DLD1 (cell line): ENCODE data around the gene SRSF4.
"Not testable (repeated sequence)": the region's sequence is repeated elsewhere in the genome, so short reads cannot be mapped to it uniquely, and the experiment has no call there.

Experiments
- in situ Hi-C: cut with HindIII; loops from 2 replicates; pipeline ENCODE4 v1.10.0; 2017; ENCODE audit warnings: low sequenced_read_pairs

The SRSF4 gene

DNA sequence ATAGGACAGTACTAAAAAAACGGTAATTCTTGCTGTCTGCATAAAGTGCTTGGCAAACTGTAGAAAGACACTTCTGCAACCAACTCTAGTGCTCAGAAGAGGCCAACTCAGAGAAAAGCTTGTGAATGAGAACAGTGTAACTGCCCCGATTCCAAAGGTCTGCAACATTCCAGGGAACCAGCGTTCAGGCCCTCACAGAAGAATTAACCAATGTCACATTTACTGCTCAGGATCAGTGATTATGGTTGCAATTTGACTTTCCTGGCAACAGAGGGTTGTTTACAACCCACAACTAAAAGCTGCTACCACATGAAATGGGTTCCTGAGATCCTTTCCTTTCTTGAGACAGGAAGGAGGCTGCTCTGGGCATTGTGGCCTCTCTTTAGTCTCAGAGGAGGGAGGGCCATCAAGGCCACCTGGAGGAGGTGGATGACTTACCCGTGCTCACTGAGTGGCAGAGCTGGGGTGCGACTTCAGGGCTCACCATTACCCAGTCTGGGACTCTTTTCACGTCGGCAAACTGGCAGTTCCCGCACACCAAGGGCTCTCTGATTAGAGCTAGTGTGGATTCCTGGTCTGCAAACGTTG is 15.3 kb downstream of the SRSF4 start:
- in situ Hi-C loops, result no loop called here

DNA sequence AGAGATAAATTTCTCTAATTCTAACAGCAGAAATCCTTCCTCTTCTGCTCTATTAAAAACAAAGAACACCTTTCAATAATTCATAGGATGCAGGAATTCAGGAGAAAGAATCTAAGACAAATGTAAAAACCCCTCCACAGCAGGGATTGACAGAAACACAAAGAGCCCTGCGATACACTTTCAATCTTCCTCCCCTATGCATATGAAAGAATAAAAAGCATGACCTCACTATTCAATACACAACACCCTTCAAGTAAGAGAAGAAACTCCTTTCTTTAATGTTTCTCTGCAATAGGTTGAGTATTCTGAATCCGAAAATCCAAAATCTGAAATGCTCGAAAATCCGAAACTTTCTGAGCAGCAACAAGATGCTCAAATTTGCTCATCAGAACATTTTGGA is 17.1 kb downstream of the SRSF4 start:
- in situ Hi-C loops, result no loop called here

DNA sequence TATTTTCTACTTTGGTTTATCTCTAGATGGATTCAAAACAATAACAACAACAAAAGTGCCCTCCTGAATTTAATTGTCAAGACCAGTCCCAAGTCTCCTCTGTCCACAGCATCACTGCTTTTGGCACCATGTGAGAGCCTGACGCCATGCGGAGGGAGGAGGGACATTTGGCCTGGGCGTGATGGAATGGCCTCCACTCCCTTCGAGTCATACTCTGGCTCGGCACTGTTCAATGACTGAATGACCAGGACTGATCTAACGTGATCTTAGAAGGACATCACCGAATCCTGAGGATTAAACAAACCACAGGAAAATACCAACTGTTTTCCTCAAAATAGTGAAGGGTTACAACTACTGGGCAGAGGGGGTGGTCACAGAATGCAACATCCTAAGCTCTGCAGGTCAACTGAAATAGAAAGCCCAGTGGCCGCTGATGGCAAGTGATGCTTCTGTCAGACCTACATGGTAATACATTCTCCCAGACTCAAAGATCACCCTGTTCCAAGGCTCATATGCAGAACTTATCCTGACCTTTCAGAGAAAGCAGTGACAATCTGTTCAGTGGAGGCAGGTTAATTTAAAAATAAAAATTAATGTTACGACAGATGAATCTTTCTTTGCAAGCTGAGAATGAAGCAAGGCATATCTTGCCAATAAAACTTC is 19.1 kb downstream of the SRSF4 start:
- in situ Hi-C loops, result no loop called here

DNA sequence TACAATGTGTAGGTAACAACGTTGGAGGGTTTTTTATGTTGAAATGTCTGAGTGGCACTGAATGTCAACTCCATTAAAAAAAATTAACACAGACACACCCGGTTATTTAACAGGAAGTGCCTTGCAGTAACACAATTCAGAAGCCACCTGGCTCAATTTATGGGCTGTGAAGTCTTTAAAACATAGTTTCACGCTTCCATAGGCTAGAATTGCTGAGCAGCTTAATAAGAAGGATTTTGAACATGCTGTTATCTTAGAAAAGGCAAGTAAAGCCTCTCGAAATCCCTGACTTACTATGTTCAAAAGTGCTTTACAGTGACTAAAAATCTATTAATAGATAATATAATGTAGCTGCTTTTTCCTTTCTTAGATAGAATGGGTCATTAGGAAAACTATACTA is 19.7 kb downstream of the SRSF4 start:
- in situ Hi-C loops, result no loop called here

DNA sequence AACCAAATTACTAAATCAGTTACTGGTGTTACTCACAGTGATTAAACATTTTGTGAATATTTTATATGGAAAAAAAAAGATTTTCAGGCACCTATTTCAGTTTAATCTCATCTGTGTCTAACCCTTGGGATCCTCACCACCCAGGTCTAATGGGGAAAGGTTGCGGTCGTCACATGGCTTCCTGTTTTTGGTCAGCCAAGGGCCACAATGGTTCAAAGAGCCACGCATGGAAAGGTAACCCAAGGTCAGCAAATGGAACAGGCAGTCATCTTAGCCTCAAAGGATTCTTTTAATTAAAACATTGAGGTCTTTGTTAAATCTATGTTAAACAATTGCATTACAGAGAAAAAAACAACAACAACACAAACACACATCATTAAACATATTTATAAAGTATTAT is 21.9 kb downstream of the SRSF4 start:
- in situ Hi-C loops, result no loop called here

DNA sequence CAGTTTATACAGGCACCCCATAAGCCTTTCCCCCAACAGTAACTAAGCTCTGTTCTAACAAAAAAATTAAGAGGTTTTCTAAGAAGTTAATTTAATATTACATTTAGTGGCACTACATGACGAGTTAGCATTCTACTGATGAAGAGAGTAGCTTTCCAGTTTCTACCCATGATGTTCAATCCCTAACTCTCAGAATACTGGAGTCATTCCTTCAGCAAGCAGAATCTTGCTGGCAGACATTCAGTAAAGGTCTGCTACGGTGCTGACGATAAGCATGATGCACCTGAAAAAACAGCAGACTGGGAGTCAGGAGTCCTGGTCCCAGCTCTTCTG is 24.5 kb downstream of the SRSF4 start:
- in situ Hi-C loops, result no loop called here

DNA sequence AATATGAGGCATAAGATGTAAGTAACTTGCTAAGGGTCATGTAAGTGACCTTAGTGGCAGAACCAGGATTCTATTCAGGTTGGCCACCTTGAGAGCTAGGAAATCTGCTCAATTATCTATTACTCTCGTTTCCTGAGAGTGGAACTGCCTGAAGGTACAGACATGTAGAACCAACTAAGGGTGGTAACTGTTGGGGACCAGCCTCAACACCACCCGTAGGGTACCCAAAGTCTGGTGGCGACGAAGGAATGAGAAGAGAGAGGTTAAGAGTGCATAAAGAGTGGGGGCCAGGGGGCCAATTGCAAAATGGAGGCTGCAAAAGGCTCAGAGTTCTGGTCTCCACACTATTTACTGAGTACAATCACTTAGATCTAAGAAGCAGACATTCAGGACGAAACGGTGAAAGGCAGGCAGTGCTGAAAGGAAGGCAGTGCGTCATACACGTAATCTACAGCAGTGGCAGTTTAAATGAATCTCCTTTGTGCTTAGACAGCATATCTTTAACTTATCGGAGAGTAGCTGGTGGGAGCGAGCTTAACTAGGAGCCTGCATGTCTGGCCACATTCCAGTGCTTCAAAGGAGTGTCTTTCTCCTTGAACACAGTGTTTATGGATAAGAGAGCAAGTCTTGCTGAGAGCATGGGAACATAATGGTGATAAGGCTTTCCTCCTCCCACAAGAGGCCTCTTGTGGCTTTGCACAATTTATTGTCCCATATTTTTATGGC is 25.0 kb downstream of the SRSF4 start:
- in situ Hi-C loops, result no loop called here

DNA sequence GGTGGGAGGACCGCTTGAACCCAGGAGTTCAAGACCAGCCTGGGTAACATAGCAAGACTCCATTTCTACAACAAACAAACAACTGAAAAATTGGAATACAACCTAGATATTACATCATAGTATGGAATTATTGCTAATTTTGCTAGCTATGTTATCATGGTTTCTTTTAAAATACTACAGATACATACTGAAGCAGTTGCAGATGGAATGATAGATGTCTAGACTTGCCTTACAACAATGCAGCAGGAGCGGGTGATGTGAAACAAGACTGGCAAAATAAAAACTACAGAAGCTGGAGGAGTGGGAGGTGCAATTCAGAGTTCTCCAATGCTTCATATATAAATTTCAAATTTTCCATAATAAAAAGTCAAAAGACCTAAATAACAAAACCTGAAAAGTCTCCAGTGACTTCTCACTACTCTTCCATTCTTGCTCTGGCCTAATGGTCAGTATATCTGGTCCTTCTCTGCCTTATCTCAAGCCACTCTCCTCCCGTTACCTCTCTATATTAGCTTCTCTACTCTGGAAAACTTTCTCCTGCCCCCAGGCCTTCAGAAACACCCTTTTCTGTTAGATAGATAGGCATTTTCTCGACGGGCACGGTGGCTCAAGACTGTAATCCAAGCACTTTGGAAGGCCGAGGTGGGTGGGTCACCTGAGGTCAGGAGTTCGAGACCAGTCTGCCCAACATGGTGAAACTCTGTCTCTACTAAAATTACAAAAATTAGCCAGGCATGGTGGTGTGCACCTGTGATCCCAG is 29.5 kb downstream of the SRSF4 start:
- in situ Hi-C loops, result no loop called here

DNA sequence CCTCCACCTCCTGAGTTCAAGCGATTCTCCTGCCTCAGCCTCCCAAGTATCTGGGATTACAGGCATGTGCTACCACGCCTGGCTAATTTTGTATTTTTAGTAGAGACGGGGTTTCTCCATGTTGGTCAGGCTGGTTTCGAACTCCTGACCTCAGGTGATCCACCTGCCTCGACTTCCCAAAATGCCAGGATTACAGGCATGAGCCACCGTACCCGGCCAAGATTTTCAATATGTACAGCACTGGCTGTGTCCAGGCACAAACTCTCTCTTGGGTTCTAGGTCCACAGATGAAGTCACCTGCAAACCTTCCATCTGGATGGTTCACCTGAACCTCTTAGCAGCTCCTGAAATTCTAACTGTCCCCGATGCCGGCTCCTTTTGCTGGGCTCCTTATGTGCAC is 31.4 kb downstream of the SRSF4 start:
- in situ Hi-C loops, result not testable (repeated sequence)

DNA sequence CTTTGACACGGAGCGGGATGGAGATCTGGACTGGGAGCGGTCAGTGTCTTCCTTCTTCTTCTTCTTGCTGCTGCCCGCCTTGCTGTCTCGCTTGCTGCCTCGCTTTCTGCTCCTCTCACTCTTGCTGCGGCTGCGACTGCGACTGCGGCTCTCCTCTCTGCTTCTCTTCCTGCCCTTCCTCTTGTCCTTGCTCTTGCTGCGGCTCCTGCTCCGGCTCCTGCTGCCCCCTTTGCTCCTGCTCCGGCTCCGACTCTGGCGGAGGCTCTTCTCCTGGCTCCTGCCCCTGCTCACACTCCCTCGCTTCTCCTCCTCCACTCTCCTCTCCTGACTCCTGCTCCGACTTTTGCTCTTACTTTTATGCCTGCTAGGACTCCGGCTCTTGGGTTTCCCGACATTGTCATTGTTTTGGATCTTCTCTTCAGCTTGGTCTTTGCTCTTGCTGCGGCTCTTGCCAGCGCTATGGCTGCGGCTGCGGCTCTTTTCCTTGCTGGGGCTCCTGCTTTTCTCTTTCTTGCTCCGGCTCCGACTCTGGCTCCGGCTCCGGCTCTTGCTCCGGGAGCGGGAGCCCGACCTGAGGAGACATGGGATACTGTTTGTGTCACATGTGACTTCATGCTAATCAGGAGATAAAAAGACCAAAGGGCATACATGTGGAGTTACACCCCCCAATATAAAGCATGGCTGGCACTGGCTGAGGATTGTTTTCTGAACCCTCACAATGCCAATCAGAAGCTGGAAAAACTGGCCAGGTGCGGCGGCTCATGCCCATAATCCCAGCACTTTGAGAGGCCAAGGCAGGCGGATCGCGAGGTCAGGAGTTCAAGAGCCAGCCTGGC is 32.8 kb downstream of the SRSF4 start:
- in situ Hi-C loops, result no loop called here

DNA sequence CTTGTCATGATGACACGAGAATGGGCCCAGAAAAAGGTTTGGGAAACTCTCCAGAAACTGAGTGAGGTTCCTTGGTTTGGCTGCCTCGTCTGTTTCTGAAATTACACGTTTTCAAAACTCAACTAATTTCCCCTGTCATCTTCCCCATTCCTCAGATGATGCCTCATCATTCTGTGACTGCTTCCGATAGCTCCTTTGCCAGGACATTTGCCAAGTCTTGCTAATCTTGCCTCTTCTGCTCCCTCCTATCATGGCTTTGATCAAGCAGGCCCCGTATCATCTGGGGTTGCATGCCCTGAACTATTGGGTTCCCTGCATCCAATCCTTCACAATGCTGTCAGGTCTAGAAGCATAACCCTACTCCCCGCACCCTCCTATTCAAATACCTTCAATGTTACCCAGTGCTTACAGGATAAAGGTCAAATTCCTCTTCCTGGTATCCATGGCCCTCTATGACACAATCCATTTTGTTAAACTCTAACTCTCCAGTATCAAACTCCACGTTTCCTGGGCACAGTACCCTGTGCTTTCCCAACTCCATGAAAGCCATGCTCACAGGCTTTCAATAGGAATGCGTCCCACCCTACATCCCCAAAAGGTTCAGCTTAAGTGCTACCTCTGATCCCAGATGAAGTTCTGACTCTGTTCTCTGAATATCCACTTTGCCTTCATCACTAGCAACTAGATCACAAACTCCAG is 35.8 kb downstream of the SRSF4 start:
- in situ Hi-C loops, result no loop called here

DNA sequence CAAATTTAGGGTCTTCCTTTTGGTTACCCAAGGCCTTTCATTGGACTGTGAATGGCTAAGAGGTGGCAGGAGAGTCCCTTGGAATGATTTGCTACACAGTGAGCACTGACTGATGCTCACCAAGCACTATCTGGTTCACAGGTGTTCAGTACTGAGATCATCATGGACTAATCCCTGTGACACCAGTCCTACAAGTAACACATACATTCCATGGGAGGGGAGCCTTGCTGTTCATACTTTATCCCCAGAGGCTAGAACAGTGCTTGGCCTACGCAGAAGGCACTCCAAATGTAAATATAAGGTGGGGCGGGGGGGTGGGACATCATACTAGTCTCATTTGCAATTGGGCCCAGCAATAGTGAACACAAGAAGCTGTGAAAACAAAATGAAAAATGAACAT is 37.5 kb downstream of the SRSF4 start:
- in situ Hi-C loops, result no loop called here

DNA sequence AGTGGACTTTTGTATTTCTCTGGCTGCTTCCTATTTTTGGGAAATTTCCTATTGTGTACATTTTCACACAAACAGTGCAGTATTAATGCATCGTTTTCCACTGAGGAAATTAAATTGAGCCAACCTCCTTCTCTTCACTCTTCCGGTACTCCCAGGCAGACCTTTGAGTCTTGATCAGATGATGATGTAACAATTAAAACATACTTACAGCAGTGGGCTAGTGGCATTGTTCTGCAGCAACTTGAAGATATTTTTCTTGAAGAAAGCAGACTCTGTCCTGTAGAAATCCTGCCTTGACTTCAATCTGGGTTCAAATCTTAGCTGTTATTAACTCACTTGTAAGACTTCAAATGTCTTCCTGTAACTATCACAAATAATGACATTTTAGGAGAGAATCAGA is 39.0 kb downstream of the SRSF4 start:
- in situ Hi-C loops, result no loop called here

DNA sequence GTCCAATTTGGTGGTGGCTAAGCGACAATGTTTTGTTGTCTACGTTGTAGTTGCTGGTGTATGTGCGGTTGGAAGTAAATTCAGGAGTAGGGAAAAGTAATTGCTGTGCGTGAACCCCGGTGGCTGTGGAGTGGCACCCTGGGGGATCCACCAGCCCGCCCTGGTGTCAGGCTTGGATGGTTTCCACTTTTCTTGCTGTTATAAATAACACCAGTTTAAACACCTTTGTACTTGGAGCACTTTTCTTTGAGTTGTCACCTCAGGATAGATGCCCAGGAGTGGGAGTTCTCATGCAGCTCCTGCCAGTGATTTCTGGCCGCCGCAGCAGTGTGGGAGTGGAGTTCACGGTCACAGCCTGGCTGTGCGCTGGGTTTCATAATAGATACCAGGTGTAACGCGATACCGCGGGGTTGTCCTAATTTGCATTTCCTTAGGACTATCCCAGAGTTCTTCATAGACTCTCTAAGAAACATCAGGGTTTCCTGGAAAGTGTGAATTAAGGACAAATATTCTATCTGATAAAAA is 45.2 kb downstream of the SRSF4 start:
- in situ Hi-C loops, result no loop called here

DNA sequence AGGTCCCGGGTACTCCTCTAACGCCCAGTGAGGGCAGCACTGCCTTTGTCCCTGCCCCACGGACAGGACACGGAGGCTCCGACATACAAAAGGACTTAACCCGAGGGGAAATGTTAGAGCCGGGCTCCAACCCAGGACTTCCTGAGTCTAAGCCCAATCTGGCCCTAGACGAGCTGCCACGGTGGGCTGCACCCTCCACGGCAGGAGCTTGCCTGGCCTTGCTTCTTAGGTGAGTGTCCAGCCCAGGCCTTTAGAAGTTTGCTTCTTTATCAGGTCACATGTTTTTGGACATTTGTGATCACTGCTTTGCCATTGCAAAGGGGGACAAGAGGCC is 47.0 kb downstream of the SRSF4 start:
- in situ Hi-C loops, result no loop called here

DNA sequence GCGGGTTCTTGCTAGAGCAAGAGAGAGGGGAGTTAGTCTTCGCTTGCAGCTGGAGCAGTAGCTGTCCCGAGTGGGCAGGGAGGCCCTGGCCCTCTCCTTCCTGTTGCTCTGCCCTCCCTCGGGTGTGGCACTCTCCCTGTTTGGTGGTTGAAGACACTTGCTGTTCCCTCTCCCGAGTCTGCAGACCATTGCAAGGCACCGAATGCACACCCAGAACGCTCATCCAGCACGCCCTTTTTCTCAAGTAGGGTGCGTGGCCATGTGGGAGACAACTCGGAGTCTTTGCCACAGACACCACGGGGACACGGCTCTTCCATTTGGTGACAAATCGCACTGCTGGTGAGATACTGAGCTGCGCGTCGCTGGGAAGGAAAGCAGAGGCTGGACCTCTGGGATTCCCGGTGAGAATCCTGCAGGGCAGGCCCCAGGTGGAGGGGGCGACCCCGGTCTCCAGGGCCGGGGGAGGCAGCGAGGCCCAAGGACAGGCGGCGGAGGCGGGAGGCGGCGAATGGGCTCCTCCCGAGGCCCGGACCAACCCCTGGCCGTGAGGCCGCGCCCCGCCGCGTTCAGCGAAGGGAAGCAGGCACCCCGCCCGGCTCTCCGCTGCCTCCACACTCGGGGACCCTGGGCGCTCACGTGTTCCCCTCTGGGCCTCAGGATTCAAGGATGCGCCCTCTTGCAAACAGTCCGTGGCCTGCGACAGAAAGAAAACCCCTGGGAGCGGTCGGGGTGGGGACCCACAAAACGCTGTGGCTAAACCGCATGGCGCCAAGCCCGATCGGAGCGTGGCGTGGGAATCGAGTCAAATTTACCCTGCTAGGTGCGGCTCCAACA is 47.6 kb downstream of the SRSF4 start:
- in situ Hi-C loops, result no loop called here

DNA sequence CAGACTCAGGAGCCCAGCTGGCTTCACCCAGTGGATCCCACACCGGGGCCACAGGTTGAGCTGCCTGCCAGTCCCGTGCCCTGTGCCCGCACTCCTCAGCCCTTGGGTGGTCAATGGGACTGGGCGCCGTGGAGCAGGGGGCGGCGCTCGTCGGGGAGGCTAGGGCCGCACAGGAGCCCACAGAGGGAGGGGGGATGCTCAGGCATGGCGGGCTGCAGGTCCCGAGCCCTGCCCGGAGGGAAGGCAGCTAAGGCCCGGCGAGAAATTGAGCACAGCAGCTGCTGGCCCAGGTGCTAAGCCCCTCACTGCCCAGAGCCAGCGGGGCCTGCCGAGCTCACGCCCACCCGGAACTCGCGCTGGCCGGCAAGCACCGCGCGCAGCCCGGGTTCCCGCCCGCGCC is 50.6 kb downstream of the SRSF4 start:
- in situ Hi-C loops, result not testable (repeated sequence)

DNA sequence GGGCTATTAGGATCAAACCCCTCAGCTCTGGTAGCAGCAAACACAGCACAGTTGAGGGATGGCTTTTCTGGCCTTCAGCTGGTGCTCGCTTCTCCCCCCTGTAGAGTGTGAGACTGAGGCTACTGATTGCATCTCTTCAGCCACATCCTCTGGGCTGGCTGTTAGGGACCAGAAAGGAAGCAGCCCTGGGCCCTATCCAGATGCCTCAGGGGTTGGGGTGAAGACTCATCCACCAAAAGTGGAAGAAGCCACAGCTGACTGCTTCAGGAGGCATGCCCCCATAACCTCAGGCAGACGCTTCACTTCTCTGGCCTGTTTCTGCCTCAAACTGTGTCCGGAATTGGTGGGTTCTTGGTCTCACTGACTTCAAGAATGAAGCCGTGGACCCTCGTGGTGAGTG is 51.8 kb downstream of the SRSF4 start:
- in situ Hi-C loops, result no loop called here

DNA sequence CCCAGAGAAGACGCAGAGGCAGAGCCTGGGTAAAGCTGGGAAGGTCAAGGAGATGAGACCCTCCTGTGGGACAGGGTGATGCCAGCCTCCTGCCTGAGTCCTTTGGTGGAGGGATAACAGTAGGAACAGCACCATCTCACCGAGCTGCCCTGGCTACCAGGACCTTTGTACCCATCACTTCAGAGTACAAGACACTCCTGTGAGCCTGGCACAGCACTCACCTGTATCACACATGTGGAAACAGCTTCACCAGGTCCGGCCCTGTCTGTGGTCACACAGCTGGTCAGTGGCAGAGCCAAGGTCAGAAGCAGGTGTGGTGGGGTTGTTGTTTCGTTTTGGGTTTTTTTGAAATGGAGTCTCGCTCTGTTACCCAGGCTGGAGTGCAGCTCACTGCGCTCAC is 53.0 kb downstream of the SRSF4 start:
- in situ Hi-C loops, result no loop called here
